ENCODE data around the gene LYSET.
"Not testable (repeated sequence)": the region's sequence is repeated elsewhere in the genome, so short reads cannot be mapped to it uniquely, and the experiment has no call there.

Gene LYSET

DNA sequence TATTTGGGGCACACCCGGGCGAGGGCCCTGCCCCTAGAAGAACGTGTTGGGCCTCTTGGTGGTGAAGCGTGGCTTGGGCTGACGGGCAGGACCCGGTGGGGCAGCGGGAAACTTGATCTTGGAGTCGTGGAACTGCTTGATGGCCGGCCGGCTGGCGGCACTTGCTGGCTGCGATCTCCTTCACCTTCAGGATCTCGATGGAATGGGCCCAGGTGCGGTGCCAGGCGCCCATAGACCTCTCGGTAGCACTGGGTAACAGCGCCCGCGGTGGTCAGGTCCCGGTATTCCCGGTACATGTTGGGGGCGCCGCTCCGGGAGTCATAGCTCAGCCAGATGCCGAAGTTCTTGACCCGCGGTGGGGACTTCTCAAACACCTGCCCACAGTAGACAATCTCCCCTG, 38.4 kb downstream of the LYSET start:
- no peak for DNase-seq (ENCODE audit: low read depth, low spot score)

DNA sequence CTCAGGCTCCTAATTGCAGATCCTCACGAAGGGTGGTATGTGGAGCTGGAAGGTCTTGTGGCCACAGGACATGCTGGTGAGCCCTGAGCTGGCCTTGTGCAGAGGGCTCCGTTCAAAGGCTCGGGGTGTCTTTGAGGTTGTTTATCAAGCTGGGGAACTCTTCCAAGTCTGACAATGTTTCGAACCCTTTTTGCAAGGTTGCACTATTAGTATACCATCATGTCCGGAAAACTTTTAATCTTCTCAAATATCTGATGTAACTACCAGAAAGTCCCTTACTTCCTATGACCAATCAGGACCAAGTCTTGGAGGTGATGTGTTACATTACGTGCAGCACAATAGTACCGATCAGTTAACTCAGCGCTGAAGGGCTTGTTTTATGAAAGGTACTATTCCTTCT, 43.4 kb downstream of the LYSET start:
- DNase-seq (ENCODE audit: low read depth, low spot score): no peak

DNA sequence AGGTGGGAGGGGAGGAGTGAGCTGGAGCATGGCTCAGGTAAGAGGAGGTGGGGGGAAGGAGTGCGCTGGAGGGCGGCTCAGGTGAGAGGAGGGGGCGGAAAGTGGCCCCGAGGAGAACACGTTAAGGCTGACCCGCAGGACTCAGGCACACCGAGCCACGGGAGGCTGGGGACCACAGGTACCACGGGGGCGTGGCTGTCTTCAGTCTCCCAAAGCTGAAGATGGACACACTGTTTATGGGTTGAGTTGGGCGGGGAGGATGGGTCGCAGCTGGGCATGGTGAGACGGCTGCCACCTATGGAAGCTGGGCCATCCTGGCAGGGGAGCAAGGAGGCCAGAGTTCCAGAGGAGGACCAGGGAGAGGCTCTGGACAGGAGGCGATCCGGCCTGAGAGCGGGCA, 45.4 kb downstream of the LYSET start:
- DNase-seq (ENCODE audit: low read depth, low spot score): no peak

DNA sequence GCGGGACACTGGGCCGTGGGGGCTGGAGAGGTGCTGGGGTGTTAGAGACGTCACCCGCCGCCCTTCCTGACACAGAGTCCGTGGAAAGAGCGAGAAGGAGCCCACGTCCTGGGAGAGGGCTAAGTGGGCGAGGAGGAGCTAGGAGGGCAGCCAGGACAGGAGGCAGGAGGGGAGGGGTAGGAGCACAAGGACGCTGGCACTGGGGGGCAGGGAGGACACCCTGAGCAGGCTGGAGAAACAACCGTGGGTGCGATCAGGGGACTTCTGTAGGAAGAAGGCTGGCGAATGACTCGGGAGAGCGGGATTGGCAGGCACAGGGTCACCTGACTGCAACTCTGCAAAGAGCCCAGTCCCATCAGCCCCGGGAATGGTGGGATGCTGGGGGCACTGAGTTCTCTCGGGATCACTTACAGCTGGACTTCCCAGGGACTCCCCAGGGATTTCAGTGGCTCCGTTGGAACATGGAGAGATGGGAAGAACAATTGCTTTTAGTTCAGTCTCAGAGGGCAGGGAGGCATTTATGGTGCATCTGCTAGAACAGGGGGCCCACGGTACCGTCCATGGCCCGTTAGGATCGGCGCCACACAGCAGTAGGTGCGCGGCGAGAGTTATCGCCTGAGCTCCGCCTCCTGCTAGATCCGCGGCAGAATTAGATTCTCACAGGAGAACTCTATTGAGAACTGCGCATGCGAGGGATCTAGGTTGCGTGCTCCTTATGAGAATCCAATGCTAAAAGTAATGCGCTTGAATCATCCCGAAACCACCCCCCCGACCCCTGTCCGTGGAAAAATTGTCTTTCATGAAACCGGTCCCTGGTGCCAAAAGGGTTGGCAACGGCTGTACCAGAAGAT, 46.2 kb downstream of the LYSET start:
- DNase-seq (ENCODE audit: low read depth, low spot score): no peak

DNA sequence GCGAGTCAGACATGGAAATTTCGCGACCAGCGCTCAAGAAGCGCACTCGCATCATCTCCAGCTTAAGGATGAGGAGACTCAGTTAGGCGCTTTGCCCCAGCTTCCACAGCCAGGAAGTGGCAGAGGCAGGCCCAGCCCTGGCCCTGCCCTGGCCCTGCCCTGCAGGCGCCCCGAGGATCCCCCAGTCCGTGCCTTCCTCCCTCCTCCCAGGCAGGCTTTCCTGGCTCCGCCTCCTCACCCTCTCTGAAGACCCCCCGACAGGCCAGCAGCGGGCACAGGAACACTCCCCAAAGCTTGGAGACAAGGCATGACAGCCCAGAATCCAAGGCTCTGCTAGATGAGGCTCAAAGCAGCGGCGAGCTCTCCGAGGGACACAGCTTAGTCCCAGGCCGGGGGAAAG, 47.0 kb downstream of the LYSET start:
- no peak for DNase-seq (ENCODE audit: low read depth, low spot score)

DNA sequence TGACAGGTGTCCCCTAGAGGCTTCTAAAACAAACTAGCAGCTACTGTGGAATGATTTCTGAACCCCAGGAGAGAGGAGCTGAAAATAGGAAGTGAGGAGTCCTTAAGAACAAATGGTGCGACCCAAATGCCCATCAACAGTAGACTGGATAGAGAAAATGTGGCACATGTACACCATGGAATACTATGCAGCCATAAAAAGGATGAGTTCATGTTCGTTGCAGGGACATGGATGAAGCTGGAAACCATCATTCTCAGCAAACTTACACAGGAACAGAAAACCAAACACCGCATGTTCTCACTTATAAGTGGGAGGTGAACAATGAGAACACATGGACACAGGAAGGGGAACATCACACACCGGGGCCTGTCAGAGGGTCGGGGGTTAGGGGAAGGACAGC, 48.0 kb downstream of the LYSET start:
- DNase-seq (ENCODE audit: low read depth, low spot score): not testable (repeated sequence)

DNA sequence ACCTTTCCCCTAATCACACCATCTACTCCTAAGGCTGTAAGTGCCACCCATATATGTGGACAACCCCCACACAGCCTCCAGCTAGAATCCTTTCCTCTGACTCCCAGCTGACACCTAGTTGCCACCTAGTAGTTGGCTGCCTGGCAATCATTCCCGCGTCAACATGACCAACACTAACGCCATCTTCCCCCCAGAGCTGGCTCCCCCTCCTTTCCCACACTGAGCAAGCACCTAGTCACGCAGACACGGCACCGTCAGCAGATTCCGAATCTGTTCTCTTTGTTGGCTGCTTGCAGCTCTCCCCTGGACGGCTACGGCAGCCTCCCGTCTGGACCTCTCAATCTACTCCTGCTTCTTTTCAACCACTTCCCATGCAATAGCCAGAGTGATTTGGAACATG, 49.7 kb downstream of the LYSET start:
- DNase-seq (ENCODE audit: low read depth, low spot score): no peak
